GM19351 (cell line): Measurements from ENCODE around the gene ATP5MC2.
"Not testable (repeated sequence)": the region's sequence is repeated elsewhere in the genome, so short reads cannot be mapped to it uniquely, and the experiment has no call there.

Source experiments
- ATAC-seq: cut with Tn5 transposase; IDR thresholded peaks from one replicate; pipeline ENCODE4 v1.9.1; 2021; ENCODE audit warnings: mild to moderate bottlenecking, moderate library complexity; ENCODE audit not compliant: unreplicated experiment

Gene ATP5MC2

DNA sequence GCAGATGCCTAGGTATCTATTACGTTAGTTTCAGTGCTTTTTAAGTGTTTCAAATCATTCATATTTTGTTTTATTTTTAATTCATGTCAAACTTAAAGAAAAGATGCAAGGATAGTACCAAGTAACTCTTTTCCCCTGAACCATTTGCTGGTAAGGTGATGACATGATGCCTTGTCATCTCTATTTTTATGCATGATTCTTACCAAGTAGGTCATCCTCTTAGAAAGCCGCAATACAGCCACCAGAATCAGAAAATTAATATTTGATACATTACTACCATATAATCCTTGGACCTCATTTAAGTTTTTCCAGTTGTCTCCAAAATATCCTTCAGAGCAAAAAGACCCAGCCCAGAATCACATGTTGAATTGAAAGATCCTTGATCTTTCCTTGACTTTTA is 22.3 kb downstream of the ATP5MC2 start:
- ATAC-seq: no peak

DNA sequence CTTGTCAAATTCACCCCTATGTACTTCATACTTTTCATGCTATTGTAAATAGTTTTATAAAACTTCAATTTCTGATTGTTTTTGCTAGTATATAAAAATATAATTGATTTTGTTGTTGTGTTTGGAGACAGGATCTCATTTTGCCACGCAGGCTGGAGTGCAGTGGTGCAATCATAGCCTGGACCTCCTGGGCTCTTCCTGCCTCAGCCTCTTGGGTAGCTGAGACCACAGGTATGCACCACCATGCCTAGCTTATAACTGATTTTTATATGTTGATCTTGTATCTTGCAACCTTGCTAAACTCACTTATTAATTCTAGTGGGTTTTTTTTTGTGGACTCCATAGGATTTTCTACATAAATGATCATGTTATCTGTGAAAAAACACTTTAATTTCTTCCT is 23.5 kb downstream of the ATP5MC2 start:
- ATAC-seq: no peak

DNA sequence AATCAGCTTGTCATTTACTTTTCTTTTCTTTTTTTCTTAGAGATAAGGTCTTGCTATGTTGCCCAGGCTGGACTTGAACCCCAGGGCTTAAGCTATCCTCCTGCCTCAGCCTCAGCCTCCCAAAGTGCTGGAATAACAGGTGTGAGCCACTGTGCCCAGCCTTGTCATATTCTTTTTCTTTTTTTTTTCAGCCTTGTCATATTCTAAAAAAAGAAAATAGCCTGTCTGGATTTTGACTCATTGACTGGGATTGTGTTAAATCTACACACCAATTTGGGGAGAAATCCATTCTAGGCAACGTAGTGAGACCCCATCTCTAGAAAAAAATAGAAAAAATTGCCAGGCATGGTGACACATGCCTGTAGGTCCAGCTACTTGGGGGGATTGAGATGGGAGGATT is 24.1 kb downstream of the ATP5MC2 start:
- ATAC-seq: no peak

DNA sequence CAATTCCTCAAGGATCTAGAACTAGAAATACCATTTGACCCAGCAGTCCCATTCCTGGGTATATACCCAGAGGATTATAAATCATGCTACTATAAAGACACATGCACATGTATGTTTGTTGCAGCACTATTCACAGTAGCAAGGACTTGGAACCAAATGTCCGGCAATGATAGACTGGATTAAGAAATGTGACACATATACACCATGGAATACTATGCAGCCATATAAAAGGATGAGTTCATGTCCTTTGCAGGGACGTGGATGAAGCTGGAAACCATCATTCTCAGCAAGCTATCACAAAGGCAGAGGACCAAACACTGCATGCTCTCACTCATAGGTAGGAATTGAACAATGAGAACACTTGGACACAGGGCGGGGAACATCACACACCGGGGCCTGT is 29.6 kb downstream of the ATP5MC2 start:
- not testable (repeated sequence) for ATAC-seq

DNA sequence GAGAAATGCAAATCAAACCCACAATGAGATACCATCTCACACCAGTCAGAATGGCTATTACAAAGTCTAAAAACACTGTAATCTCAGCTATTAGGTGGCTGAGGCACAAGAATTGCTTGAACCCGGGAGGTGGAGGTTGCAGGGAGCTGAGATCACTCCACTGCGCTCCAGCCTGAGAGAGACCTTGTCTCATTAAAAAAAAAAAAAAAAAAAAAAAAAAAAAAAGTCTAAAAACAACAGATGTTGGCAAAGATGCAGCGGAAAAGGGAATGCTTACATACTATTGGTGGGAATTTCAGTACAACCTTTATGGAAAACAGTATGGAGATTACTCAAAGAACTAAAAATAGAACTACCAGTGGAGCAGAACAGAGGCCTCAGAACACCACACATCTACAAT is 30.7 kb downstream of the ATP5MC2 start:
- ATAC-seq: no peak

DNA sequence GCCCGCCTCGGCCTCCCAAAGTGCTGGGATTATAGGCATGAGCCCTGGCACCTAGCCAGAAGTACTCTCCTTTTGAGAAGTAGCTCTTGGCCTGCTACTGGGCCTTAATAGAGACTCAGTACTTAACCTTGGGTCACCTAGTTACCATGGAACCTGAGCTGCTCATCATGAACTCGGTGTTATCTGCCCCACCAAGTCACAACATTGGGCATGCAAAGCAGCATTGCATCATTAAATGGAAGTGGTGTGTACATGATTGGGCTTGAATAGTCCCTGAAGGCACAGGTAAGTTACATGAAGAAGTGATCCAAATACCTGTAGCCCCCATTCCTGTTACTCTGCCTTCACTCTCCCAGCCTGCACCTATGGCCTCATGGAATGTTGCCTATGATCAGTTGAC is 31.8 kb downstream of the ATP5MC2 start:
- no peak for ATAC-seq

DNA sequence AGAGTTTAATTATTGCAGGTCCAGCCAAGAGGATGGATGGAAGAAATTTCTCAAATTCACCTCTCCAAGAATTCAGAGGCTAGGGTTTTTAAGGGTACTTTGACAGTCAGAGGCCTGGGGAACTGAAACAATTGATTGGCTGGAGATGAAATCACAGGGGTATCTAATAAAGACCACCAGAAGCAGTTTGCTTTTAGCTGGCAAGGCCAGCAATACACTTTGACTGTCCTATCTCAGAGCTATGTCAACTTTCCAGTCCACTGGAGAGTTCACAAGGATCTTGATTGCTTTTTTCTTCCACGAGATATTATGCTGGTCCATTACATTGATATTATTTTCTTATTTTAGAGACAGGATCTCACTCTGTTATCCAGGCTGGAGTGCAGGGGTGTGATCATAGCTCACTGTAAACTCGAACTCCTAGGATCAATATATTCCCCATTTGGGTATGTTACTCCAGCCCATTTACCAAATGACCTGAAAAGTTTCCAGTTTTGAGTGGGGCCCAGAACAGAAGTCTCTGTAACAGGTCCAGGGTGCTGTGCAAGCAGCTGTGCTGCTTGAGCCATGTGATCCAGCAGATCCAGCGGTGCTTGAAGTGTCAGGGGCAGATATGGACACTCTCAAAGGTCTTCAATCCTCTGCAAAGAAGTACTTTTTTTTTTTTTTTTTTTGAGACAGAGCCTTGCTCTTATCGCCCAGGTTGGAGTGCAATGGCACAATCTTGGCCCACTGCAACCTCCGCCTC is 32.5 kb downstream of the ATP5MC2 start:
- no peak for ATAC-seq

DNA sequence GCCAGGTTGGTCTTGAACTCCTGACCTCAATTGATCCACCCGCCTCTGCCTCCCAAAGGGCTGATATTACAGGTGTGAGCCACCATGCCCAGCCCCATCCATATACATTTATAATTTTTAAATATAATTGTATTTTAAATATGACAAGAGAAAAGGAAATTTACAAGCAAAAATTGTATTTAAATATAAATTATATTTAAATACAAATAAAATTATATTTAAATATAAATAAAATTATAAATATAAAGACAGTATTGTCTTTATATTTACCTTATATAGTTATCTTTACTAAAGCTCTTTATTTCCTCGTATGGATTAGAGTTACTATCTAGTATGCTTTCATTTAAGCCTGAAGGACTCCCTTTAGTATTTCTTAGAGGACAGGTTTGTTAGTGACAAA is 37.8 kb downstream of the ATP5MC2 start:
- no peak for ATAC-seq

DNA sequence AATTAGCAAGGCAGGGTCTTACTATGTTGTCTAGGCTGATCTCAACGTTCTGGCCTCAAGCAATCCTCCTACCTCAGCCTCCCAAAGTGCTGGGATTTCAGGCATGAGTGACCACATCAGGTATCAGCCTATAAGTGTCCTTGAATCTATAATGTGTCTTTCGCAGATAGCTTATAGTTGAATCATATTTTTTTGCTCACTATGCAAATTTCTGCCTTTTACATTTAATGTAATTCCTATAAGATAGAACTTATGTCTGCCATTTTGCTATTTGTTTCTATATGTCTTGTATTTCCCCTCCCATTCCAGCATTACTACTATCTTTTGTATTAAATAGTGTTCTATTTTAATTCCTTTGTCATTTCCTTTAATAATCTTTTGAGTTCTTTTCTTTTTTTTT is 39.2 kb downstream of the ATP5MC2 start:
- ATAC-seq: no peak

DNA sequence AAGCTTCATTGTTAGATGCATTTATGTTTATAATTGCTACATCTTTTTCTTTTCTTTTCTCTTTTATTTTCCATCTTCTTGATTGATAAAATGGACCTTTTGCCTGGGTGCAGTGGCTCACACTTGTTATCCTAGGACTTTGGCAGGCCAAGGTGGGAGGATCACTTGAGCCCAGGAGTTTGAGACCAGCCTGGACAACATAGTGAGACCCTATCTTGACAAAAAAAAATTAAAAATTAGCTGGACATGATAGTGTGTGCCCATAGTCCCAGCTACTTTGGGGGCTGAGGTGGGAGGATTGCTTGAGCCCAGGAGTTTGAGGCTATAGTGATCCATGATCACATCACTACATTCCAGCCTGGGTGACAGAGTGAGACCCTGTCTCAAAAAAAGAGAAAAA is 40.2 kb downstream of the ATP5MC2 start:
- not testable (repeated sequence) for ATAC-seq

DNA sequence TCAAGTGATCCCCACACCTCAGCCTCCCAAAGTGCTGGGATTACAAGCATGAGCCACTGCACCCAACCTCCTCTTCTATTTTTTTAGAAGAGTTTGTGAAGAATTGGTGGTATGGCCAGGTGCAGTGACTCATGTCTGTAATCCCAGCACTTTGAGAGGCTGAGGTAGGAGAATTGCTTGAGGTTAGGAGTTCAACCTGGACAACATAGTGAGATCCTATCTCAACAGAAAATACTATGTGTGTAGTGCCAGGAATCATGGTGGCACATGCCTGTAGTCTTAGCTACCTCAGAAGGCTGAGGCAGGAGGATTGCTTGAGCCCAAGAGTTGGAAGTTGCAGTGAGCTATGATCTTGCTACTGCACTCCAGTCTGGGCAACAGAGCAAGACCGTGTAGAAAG is 44.2 kb downstream of the ATP5MC2 start:
- ATAC-seq: no peak

DNA sequence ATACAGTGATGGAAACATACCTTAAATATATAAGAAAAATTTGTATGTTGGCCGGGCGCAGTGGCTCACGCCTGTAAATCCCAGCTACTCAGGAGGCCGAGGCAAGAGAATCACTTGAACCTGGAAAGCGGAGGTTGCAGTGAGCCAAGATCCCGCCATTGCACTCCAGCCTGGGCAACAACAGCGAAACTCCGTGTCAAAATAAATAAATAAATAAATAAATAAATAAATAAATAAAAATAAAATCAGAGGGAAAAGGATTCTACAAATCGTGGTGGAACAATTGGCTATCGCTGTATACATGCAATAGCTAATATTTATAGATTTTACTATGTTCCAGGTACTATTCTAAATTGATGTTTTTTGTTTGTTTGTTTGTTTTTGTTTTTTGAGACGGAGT is 48.0 kb downstream of the ATP5MC2 start:
- ATAC-seq: no peak

DNA sequence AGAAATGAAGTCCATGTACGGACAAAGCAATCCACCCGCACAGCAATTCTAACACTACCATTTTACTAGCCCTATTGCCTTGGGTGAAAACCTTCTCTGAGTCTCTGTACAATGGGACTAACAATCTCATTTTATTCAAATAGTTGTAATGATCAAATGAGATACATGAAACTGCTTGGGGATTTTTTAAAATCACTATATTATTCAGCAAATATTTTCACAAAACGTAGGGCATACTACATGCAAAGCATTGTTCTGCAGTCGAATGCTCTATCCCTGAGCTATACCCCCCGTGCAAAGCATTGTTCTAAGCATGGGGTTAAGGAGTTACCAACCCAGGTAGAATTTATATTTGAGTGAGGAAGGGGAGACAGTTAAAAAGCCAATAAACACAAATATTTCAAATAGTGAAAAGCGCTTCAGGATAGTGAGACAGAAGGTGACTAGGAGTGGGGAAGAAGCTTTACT is 49.1 kb downstream of the ATP5MC2 start:
- ATAC-seq: peak; percentile 4

DNA sequence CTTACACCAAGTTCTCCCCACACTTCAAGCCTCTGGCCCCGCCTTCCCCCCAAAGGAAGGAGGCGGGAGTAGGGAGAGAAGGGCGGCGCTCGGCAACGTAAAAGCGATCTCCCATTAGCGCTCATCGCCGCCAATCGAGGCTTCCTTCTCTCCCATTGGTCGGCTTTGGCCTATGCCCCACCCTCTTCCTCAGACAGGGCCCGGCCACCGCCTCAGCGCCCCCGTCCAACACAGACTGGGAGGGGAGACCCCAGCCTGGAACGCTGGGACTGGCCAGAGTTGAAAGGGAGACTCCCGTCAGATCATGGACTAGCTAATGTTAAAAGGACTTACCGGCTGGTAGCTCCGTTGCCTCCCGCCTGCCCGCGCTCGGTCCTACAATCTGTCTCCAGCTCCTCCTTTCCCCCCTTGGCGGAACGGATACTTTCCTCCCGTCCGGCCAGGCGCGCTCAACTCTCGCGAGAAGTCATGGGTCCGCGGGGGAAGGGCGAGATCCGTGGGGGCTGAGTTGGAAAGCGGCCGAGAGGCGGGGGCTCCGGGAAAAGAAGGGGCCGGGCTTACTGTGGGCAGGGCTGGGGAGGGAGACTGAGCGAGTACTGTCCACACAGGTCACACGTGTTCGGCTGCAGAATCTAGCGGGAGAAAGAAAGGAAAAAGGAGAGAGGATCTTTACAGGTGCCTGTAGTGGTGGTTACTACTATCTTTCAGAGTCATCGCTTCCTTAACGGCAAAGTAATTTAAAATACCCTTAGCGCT is 49.8 kb downstream of the ATP5MC2 start, which contains the start of gene ATF7:
Gene ATF7, minus strand, starts transcription at position 437 of the 756 bp plus-strand sequence. CDS start 25,382 bp downstream, outside the sequence.
- ATAC-seq: peak; percentile 95

DNA sequence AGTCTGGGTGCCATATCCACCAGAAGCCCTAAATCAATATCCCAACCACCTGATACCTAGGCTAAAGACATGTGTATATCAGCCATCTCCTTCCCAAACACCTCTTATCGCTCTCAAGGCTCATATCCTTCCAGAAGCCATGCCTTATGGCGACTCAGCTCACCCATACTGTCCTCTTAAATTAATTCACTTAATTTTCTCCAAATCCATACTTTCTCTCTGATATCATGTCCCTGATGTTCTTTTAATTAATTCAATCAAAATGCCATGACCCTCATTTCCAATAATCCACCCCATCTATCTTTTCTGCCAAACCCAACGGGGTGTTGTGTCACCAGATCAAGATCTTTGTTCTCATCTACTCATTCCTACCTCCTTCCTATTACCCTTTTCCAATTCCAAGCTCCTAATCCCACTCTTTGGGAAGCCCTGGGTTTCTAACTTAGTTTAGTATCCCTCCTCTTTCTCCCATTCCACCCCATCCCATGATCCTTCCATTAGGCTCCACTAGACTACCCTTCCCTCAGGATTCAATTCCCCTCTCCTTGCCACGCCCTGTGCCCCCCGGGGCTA is 50.4 kb downstream of the ATP5MC2 start:
- no peak for ATAC-seq

DNA sequence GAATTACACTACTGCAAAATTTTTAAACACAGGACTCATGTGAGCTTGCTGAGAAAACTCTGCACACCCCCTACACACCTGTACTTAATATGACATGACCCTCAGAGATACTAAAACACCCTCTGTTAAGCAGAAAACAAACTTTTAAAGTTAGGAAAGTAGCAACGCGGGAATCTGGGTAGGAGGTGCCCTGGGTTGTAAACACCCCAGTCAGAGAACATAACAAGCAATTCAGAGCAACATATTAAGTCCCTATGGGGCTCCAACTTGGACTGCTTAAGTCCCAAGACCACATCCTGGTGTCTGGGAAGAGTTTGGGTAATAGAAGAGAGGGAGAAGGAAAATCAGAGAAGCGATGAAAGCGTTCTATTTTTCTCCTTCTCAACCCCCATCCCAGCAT is 50.9 kb downstream of the ATP5MC2 start:
- no peak for ATAC-seq

DNA sequence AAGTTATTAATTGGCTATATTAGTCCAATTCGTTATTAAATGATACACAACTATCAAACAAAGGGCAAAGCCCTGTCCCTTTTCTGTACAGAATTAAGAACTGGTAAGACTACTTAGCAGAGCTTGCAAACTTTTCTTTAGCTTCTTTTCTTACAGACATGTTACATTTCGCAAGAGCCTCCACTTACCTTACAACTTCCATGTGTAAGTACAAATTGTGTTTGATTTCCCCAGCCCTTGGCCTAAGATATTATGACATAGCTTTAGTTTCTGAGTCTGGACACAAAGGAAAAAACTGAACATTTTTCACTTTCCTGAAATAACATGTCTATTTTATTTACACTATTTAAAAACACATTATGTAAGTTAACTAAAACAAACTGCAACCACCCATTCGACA is 51.4 kb downstream of the ATP5MC2 start:
- no peak for ATAC-seq

DNA sequence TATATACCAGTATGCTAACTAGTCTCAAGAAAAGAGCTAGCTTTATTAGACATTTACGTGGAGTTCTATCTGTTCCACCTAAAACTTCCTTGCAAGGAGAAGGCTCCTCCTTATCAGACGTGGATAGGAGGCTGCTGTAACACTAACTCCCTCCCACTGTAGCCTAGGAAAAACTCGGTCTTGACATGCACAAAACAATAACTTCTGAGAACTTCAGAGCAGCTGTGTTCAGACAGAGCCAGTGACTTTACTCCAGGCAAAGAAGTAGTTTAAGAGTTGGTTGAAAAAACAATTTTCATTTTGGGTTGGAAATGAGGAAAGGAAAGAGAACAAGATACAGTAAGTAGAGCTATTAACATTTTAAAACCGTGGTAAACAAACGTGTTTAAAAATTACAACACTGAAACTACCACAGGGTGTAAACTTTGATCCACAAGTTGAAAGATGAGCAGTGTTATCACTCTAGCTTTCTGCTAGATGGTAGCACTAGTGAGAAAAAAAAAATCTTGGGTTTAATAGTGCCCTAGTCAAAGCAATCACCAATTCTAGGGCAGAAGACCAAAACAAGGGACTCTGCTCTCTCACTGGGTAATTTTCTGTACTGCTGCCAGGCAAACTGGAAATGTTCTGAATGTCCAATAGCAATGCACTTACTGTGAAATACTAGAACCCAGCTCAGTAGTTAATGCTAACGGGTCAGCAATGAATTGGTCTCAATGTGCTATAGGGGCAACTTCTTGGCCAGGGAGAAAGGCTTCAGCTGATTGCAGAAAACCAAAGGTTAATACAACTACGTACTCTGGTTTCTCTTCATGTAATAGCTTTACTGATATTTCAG is 52.1 kb downstream of the ATP5MC2 start:
- ATAC-seq: no peak

DNA sequence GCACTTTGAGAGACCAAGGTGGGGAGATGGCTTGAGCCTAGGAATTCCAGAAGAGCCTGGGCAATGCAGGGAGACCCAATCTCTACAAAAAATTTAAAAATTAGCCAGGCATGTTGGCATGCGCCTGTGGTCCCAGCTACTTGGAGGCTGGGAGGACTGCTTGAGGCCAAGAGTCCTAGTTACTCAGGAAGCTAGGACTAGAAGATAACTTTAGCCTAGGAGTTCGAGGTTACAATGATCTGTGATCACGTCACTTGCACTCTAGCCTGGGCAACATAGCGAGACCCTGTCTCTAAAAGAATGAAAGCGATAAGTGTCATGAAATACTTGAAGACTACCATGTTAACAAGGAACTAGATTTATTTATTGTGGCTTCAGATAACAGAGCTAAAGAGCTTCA is 53.2 kb downstream of the ATP5MC2 start:
- ATAC-seq: no peak

DNA sequence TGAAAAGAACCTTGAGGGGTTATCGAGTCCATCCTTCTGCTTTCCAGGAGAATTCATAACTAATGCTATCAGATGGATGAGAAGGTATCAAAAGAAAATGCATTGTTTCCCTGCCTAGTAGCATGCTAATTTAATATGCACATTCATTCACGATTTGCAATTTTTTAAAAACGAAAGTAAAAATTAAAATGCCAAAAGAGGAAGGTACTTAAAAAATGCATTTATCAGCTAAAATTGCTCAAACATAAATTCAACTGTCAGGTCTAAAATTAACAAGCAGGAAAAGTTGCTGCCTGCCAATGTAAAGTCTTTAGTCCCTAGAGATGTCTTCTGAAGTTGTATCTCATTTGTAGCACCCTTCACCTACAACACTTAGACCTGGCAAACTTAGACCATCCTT is 57.6 kb downstream of the ATP5MC2 start:
- ATAC-seq: no peak

DNA sequence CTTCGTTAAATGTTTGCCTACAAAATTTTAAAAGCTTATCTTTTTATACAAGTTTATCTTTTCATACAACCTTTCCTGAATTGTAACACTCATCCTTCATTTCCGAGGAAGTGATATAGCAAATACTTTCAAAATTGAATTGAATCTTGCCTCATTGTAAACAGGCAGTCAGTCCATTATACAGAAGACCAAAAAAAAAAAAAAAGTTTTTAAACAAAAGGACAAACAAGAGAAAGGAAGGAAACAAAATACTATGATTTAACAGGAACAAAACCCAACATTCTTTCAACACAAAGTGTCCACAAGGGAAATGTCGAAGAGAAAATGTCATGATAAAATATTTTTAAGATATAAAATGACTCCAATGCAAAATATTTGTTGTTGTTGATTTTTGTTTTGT is 58.2 kb downstream of the ATP5MC2 start:
- ATAC-seq: no peak
